HEK293T (cell line): ENCODE measurements around the gene PLEKHA7.

Experiments
- FOXK2 ChIP-seq: fragments of 450-650 bp; IDR thresholded peaks from 2 replicates; pipeline ENCODE4 v1.6.1; 2016; ENCODE audit warnings: mild to moderate bottlenecking
- FOXM1 ChIP-seq: fragments of 450-650 bp; IDR thresholded peaks from 2 replicates; pipeline ENCODE4 v1.6.1; 2017; ENCODE audit warnings: mild to moderate bottlenecking, borderline replicate concordance
- HDGF ChIP-seq: fragments of 450-650 bp; IDR thresholded peaks from 2 replicates; pipeline ENCODE4 v1.6.1; 2017; ENCODE audit warnings: antibody characterized with exemption, borderline replicate concordance
- ZNF384 ChIP-seq: fragments of 450-650 bp; IDR thresholded peaks from 2 replicates; pipeline ENCODE4 v1.6.1; 2016
- TF ChIP-seq, protein P1 (sequence below): fragments of 450-650 bp; IDR thresholded peaks from 2 replicates; pipeline ENCODE4 v1.6.1; 2016

DNA sequence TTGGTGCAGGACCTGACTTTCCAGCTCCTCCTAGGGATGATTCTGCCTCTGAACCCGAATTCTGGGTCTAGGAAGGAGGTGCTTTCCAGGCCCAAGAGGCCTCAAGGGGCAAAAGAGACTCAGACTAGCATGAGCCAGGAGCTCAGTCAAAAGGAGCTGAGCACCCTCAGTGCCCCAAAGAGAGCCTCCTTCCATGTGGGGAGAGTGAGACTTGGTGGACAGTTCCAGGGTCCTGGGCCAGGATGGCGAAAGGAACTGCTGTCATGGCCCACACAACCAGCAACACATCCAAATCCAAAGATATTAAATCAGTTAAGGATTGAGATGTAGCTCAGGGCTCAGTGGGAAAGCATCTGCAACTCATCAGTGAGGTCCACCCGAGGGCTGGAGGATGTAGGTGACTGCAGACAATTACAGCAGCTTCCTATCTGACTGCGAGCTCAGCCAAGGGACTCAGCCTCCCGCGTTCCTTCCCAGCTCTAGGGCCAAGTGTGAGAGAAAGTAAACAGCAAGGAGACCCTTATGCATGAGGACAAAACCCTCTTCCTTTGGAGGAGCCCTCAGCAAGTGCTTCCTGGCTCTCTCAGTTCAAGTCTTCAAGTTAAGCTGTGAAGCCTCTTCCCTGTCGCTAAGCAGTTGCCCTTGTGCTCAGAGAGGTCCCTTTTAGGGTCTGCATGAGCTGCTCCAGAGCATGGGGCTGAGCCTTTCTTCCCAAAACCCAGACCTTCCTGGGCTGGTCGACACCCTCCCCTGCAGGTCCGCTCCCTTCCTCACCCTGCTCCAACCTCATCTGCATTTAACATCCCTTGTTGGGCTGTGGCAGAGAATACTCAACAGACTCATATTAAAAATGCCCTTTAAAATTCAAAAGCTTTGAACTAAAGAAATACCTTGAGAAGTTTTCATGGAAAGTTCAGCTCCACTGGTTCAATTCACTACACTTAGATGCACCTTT, 240.0 kb downstream of the PLEKHA7 start:
- TF ChIP-seq, protein P1, sequence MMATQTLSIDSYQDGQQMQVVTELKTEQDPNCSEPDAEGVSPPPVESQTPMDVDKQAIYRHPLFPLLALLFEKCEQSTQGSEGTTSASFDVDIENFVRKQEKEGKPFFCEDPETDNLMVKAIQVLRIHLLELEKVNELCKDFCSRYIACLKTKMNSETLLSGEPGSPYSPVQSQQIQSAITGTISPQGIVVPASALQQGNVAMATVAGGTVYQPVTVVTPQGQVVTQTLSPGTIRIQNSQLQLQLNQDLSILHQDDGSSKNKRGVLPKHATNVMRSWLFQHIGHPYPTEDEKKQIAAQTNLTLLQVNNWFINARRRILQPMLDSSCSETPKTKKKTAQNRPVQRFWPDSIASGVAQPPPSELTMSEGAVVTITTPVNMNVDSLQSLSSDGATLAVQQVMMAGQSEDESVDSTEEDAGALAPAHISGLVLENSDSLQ = no peak
- no peak for TF ChIP-seq FOXK2
- no peak for TF ChIP-seq ZNF384
- no peak for TF ChIP-seq FOXM1
- TF ChIP-seq HDGF = no peak
